Activated T-cell treated with anti-CD3 and anti-CD28 coated beads for 4 hours (primary cell): ENCODE measurements around the gene MRGPRG.

ENCODE experiments used
- DNase-seq: peaks from one replicate; pipeline ENCODE4 v3.0.0-alpha.2; 2020

Gene MRGPRG

DNA sequence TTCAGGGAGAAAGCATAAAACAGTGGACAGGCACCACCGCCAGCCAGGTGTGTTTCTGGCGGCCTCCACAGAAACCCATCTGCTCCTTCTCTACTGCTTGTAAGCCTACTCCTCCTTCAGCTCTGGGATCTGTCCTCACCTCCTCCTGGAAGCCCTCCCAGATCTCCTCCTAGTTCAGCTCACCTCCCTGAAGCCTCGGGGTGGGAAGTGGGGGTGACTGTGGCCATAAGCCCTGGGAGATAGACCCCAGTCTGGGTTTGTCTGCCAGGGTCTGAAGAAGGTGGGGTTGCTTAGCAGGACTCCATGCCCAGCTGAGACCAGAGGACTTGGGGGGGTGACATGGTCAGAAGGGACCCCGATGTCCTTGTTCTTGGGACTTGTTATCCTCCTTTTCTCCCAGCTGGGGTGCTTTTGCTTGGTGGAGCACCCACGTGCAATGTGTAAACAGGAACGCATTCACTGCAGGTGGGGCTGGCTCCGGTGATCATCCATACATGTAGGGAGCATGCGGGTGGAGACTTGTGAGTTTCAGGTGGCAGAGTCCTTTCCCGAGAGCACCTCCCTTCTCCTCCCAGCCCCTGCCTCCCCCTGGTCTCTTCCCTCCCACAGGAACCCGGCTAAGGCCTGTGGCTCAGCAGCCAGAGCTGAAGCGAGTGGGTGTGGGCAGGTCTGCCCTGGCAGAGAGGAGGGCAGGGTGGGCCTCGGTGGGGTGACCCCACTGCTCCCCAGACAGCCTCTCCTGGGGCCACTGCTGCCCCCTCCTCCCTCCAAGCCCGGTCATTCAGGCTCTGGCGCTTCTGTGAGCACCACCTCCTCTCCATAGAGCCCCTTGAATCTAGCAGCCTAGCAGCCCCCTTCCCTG is 25.9 kb downstream of the MRGPRG start:
- no peak for DNase-seq

DNA sequence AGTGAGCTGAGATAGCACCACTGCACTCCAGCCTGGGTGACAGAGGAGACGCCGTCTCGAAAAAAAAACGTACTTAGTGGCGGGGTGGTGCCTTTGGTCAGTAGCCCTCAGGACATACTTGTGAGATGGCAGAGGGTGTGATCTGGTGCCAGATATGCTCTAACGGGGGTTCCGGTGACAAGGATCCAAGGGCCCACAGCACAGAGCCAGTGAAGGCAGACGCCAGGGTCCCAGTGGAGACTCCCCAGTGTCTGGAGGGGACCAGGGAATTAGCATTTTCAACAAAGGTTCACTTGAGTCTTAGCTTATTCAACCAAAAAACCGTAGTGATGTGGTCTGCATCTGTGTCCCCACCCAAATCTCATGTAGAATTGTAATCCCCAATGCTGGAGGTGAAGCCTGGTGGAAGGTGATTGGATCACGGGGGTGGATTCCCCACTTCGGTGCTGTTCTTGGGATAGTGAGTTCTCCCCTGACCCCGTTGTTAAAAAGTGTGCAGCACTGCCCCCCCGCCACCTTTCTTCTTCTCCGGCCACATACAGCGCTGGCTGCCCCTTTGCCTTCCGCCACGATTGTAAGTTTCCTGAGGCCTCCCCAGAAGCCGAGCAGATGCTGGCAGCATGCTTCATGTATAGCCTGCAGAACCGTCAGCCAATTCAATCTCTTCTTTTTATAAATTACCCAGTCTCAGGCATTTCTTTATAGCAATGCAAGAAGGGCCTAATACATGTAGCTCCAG is 26.9 kb downstream of the MRGPRG start:
- no peak for DNase-seq

DNA sequence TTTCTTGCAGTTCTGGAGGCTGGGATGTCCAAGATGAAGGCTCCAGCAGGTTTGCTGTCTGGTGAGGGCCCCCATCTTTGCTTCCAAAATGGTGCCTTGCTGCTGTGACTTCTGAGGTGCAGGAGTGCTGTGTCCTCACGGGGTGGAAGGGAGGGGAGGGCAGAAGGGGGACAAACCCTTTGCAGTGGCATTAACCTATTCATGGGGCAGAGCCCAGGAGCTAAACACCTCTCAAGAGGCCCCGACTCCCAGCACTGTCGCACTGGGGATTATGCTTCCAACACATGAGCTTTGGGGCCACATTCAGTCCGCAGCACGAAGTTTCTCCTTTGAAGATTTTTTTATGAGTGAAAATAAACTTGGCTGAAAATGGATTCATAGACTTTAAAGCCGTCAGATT is 28.0 kb downstream of the MRGPRG start:
- DNase-seq = no peak

DNA sequence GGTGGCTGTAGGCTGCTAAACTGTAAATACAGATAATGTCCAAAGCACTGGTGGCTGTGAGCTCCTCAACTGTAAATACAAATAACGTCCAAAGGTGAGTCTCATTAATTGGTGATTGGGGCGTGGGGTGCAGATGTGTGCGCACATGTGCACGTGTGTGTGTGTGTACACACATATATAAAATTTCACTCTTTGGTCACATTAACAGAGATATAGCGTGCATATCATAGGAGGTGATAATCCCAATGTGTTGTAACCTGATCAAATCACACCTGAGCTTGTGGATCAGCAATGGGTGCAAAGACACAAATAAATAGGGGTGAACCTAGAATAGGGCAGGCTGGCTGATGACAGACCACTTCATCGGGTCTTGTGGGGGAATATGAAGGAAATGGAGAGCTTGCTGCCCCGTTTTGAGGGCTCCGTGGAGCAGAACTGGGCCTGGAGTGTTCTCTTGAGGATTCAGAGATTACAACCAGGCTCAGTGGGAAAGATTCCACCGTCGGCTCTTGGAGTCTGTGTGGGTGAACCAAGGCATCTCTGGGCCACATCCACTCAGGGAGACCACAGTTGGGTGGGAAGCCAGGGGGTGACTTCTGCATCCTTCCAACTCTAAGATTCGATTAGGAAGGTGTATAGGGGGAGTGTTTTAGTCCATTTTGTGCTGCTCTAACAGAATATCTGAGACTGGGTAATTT is 28.6 kb downstream of the MRGPRG start:
- no peak for DNase-seq

GRCh38 chr11:3189196-3189843 is 29.3 kb downstream of the MRGPRG start:
- no peak for DNase-seq

- no peak for DNase-seq
These were observed 30.0 kb downstream of the MRGPRG start for GRCh38 chr11:3188496-3189195.

DNA sequence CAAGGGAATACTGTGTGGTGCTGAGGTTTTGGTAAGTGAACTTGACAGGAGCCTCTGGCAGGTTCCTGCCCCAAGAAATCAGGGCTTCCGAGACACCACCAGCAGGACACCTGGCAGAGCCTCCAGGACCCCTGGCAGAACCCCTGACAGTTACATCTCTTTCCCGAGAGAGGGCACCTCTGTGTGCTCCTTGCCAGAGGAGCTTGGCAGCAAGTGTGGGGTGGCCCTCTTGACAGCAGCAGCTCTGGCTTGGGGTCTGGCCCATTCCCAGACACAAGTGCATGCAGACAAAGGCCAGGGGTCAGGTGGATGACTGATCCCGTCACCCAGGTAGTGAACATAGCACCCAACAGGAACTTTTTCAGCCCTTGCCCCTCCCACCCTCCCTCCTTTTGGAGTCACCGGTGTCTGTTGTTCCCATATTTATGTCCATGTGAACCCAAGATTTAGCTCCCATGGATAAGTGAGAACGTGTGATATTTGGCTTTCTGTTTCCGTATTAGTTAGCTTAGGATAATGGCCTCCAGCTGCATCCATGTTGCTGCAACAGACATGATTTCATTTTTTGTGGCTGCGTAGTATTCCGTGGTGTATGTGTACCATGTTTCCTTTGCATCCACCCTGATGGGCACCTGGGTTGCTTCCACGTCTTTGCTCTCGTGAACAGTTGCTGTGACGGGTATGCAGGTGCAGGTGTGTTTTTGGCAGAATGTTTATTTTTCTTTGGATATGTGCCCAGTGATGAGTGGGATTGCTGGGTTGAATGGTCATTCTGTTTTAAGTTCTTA is 32.3 kb downstream of the MRGPRG start:
- no peak for DNase-seq

- DNase-seq = no peak
These were observed 33.8 kb downstream of the MRGPRG start for GRCh38 chr11:3184732-3185347.

DNA sequence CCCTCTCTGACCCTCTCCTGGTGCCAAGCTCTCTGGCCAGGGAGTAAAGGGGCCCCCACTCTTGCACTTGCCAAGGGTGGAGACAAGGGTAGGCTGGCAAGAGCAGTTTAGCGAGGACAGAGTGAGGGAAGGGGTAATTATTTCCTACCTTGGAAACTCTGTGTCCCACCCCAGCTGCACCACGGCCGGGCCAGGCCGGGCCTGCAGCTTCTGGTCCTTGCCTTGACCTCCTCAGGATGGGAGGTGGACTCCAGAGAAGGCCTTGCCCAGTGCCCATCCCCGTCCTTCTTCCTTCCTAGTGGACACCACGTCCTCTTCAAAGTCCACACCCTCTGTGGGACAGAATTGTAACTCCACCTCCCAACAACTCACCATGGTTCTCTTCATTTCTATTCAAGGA is 35.1 kb downstream of the MRGPRG start:
- no peak for DNase-seq

GRCh38 chr11:3182462-3182852 is 36.2 kb downstream of the MRGPRG start:
- no peak for DNase-seq

DNA sequence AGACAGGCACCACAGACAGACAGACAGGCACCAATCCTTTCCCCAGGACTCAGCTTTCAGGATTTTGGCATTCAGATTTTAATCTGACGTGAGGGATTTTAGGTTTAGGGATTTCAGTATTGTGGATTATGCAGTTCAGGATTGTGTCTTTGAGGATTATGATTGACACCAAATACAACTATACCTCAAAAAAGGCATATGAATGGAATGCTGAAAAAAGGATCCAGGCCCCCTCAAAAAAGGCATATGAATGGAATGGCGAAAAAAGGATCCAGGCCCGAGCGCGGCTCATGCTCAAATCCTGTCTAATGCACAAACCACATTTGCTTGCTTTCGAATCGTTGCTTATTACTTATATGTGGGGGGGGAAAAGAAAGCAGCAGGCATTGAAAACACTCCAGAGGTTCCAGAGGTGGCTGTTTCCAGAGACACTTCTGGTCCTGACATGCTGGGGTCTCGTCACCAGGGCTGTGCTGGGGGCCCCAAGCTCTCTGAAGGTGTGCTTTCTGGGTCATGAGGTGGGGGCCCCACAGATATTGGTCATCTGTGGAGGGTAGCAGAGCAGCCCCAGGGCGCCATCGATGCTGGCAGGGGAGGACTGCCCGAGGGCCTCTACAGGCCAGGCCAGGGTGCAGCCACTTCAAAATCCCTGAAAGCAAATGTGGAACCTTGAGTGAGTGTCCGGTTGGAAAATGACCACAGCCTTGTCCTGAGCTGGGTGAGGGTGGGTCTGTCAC is 36.7 kb downstream of the MRGPRG start:
- DNase-seq = no peak

DNA sequence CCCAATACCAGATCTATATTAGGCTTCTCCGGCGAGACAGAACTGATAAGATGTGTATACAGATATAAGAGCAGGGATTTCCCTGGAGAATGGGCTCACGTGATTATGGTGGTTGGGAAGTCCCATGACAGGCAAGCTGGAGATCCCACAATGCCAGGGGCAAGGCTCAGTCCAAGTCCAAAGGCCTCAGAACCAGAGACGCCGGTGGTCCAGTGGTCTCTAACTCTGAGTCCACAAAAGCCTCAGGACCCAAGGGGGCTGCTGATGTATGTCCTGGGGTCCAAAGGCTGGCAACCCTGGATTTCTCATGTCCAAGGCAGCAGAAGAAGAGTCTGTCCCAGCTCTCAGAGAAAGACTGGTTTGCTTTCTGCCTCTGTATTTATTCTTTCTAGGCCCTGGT is 37.7 kb downstream of the MRGPRG start:
- no peak for DNase-seq

DNA sequence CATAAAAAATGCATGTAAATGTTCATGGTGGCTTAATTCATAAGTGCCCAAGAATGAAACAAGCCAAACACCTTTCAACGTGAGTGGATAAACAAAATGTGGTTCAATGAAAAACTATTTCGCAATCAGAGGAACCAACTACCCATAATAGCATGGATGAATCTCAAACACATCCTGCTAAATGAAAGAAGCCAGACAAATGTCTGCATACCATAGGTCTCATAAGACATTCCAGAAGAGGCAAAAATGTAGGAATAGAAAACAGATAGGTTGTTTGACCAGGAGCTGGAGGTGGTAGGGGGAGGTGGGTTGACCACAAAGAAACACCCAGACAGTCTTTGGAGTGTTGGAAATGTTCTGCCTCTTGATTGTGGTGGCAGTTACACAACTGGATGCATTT is 40.3 kb downstream of the MRGPRG start:
- no peak for DNase-seq

- no peak for DNase-seq
These were observed 40.7 kb downstream of the MRGPRG start for GRCh38 chr11:3177931-3178330.

DNA sequence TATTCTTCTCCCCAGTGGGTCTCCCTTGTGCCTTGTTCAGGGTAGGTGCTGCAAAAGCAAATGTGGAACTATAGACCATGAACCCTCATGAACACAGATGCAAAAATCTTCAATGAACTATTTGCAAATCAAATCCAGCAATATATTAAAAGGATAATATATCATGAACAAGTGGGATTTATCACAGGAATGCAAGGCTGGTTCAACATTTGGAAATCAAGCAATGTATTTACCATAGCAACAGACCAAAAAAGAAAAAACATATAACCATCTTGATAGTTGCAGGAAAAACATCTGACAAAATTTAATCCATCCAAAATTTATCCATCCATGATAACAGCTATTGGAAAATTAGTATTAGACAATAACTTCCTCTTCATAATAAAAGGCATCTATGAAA is 42.1 kb downstream of the MRGPRG start:
- no peak for DNase-seq

GRCh38 chr11:3175194-3175593 is 43.4 kb downstream of the MRGPRG start:
- no peak for DNase-seq

GRCh38 chr11:3174387-3174786 is 44.2 kb downstream of the MRGPRG start:
- no peak for DNase-seq

GRCh38 chr11:3173795-3174194 is 44.8 kb downstream of the MRGPRG start:
- no peak for DNase-seq

DNA sequence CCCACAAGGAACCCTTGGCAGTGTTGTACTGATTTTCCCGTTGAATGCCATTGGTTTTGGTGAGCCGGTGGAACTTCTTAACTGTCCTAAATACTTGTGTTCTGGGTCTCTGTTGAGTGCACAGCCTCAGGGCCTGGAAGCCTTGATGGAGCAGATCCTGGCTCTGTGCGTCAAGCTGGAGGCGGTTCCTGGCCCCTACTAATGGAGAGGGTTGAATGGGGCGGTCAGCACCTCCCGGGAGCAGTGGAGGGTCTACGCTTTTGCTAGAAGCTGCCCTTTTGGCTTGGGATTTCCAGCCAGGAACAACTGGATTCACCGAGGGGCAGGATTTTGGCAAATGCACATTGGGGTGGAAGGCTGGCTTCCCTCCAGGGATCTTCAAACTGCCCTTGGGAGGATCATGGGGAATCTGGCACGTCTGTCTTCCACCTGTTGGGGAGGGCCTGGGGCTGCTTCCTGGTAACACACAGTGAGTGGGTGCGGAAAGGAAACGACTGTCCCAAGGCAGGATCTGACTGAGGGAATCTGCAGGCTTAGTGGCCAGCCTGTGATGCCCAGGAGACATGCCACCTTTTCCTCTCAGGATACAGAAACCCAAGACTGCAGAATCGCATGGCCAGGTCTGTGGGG is 46.6 kb downstream of the MRGPRG start:
- DNase-seq = no peak
